ENCODE measurements around the gene CCP110. TPM values are rescaled to one million over a fixed set of nuclear protein-coding genes. Genes with fewer than 3 reads are reported as not detected.
A peak's percentile ranks its signal among the peaks of the same experiment; 100 is the strongest.

CCP110 gene
- total RNA-seq, 1 donor from 2014 or later: 7.2 TPM

DNA sequence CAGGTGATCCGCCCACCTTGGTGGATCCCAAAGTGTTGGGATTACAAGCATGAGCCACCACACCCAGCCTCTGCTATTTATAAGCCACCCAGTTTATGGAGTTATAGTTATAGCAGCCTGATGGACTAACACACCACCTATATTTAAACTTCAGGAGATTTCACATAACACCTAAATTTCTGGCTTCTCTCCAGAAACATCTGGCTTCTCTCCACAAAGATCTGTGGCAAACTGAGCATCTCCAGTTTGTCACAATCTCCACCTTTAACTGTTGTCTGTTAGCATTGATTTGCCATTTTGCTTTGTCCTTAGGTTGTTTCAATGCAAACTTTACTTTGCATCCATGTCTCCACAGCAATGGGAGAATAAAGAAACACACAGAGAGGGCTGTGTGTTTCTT is 41.5 kb upstream of the CCP110 start:
- TF ChIP-seq, protein P1, sequence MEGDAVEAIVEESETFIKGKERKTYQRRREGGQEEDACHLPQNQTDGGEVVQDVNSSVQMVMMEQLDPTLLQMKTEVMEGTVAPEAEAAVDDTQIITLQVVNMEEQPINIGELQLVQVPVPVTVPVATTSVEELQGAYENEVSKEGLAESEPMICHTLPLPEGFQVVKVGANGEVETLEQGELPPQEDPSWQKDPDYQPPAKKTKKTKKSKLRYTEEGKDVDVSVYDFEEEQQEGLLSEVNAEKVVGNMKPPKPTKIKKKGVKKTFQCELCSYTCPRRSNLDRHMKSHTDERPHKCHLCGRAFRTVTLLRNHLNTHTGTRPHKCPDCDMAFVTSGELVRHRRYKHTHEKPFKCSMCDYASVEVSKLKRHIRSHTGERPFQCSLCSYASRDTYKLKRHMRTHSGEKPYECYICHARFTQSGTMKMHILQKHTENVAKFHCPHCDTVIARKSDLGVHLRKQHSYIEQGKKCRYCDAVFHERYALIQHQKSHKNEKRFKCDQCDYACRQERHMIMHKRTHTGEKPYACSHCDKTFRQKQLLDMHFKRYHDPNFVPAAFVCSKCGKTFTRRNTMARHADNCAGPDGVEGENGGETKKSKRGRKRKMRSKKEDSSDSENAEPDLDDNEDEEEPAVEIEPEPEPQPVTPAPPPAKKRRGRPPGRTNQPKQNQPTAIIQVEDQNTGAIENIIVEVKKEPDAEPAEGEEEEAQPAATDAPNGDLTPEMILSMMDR (conservative IDR thresholded peaks at IDR 0.05; ENCODE audit: low read depth, low read length): no peak
- no peak overlapping the region for H3K4me3 ChIP-seq (ENCODE audit: low read depth, low read length)
- no peak for DNase-seq (ENCODE audit: low read depth)

DNA sequence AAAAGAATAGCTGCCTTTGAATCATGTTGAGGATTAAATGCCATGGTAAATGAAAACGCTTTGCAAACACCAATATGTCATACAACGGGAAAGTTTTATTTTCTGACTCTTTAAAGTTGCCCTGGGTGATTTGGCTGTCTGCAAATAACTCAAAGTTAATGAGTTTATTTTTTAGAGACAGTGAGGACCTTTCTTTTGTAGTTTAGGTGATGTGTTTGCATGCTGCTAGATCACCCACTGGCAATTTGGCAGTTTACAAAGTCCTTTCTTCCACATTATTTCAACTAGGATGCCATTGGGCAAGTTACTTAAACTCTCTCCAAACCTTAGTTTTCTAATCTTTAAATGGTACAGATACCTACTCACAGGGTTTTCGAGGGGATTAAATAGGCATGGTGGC is 39.6 kb upstream of the CCP110 start:
- no peak overlapping the region for H3K4me3 ChIP-seq (ENCODE audit: low read depth, low read length)
- DNase-seq (ENCODE audit: low read depth): no peak
- TF ChIP-seq, protein P1 (conservative IDR thresholded peaks at IDR 0.05; ENCODE audit: low read depth, low read length): no peak

DNA sequence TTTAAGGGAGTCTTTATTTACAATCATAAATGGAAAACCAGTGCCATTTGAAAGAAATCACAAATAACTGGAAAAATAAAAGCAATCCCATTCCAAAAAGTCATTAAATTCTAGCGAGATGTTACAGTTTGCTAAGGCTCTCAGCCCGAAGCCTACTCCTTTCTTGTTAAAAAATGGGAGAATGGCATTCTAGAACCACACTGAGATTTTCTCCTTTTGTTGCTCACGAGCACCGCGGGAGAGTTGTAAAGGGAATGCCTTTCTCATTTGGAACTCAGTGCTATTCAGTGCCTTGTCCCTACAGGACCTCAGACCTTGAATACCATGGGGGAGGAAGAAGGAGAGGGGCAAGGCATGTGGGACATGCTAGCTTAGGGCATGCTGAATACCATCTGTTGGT is 38.1 kb upstream of the CCP110 start:
- TF ChIP-seq, protein P1 (conservative IDR thresholded peaks at IDR 0.05; ENCODE audit: low read depth, low read length): no peak
- no peak overlapping the region for H3K4me3 ChIP-seq (ENCODE audit: low read depth, low read length)
- DNase-seq (ENCODE audit: low read depth): no peak

DNA sequence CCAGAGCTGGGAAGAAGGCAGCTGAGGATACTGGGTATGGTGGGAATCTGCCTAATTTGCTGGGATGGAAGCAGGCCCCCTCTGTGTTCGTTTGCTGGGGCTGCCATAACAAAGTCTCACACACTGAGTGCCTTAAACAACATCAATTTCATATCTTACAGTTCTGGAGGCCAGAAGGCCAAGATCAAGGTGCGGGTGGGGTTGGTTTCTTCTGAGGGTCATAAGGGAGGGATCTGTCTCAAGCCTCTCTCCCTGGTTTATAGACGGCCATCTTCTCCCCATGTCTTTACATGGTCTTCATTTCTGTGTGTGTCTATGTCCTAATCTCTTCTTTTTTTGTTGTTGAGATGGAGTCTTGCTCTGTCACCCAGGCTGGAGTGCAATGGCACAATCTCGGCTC is 37.7 kb upstream of the CCP110 start:
- H3K4me3 ChIP-seq (ENCODE audit: low read depth, low read length): no peak overlapping the region
- DNase-seq (ENCODE audit: low read depth): no peak
- TF ChIP-seq, protein P1 (conservative IDR thresholded peaks at IDR 0.05; ENCODE audit: low read depth, low read length): no peak

DNA sequence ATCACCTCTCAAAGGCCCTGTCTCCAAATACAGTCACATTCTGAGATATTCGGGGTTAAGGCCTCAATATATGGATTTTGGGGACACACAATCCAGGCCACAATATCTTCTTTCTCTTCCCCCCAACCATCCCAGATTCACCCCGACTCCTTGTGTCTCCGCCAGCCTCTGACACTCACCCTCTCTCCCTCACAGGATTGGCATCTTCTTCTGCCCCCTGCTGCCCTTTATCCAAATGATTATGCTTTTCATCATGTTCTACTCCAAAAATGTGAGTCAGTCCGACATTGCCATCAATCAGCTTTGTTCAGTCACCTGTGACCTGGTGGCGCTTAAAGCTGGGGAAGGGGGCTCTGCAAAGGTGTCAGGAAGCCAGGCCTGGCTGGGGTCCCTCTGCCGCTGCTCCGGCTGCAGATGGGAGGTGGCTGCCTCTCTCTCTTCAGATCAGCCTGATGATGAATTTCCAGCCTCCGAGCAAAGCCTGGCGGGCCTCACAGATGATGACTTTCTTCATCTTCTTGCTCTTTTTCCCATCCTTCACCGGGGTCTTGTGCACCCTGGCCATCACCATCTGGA is 36.9 kb upstream of the CCP110 start:
- no peak overlapping the region for H3K4me3 ChIP-seq (ENCODE audit: low read depth, low read length)
- TF ChIP-seq, protein P1 (conservative IDR thresholded peaks at IDR 0.05; ENCODE audit: low read depth, low read length): peak; percentile 15
- no peak for DNase-seq (ENCODE audit: low read depth)

DNA sequence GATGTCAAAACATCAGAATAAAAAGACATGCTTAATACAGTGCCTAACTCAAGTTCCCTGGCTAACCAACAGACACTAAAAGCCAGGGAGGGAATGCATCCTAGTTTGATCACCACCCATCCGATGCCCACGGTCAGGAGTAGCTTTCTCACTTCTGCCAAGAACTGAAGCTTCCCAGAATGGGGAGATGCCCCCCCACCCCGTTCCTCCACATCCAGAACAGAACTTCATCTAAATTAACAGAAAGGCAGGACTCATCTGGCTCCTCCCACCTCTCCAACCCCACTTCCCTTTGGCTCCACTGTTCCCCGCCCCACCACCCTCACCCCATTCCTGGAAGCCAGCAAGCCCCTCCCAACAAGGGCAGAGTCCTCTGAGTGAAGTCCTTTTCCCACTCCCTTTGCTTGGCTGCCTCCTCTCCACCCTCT is 35.5 kb upstream of the CCP110 start:
- TF ChIP-seq, protein P1 (conservative IDR thresholded peaks at IDR 0.05; ENCODE audit: low read depth, low read length): no peak
- H3K4me3 ChIP-seq (ENCODE audit: low read depth, low read length): no peak overlapping the region
- DNase-seq (ENCODE audit: low read depth): no peak

DNA sequence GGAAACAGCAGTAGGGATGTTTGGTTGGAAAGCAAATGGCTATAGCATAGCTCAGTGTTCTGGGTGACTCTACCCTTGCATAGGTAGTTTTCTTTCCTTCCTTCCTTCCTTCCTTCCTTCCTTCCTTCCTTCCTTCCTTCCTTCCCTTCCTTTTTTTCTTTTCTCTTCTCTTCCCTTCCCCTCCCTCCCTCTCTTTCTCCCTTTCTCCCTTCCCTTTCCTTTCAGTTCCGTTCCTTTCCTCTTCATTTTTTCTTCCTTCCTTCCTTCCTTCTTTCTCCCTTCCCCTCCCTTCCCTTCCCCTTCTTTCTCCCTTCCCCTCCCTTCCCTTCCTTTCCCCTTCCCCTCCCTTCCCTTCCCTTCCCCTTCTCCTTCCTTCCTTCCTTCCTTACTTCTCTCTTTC is 33.1 kb upstream of the CCP110 start:
- TF ChIP-seq, protein P1 (conservative IDR thresholded peaks at IDR 0.05; ENCODE audit: low read depth, low read length): no peak
- no peak for DNase-seq (ENCODE audit: low read depth)
- no peak overlapping the region for H3K4me3 ChIP-seq (ENCODE audit: low read depth, low read length)

Data from epithelial cell of proximal tubule (primary cell).